Cardiac muscle cell (in vitro differentiated cells and primary cell): ENCODE results near the gene COL25A1. TPM values are rescaled to one million over a fixed set of nuclear protein-coding genes. Genes with fewer than 3 reads are reported as not detected.

Experiments used
- DNase-seq, 2 donors: peaks; one replicate each; pipeline versions ENCODE4 v3.0.0 to v3.0.0-alpha.2; 2010 to 2017; ENCODE audit warnings: low read depth in 1 of 2, low spot score in 1 of 2
- H3K27ac ChIP-seq: fragments of 200-600 bp; sonication (generic); 2 replicates; pipeline ENCODE4 v1.5.1; 2016
- H3K27me3 ChIP-seq: fragments of 200-600 bp; sonication (generic); 2 replicates; pipeline ENCODE4 v1.6.0; 2016; ENCODE audit warnings: control low read depth
- H3K36me3 ChIP-seq: fragments of 200-600 bp; sonication (generic); 2 replicates; pipeline ENCODE4 v1.5.1; 2016; ENCODE audit warnings: control low read depth
- H3K4me1 ChIP-seq: fragments of 200-600 bp; sonication (generic); 2 replicates; pipeline ENCODE4 v1.8.1; 2017; ENCODE audit warnings: low read depth, mild to moderate bottlenecking, mixed run types
- H3K4me3 ChIP-seq: fragments of 200-600 bp; sonication (generic); 2 replicates; pipeline ENCODE4 v1.5.1; 2016; ENCODE audit warnings: mild to moderate bottlenecking
- H3K9me3 ChIP-seq: fragments of 200-600 bp; sonication (generic); 2 replicates; pipeline ENCODE4 v1.5.1; 2017; ENCODE audit warnings: low read depth, mild to moderate bottlenecking, control low read depth
- polyA plus RNA-seq: library from polyadenylated mRNA; unstranded; fragments of >200 nt; fragmentation: Nextera tagmentation; extraction: Ambion mirVana; gene quantifications from 2 replicates; pipeline ENCODE4 v1.2.1, GENCODE V29; 2016
- total RNA-seq: library from RNA; depleted of rRNA; stranded (reverse); fragments of >200 nt; gene quantifications from 2 replicates; pipeline ENCODE4 v1.2.3, GENCODE V29; 2016
- TF ChIP-seq, protein P1 (sequence below): IDR thresholded peaks from 2 replicates; pipeline ENCODE4 v1.5.1; 2012; ENCODE audit warnings: low read depth, mild to moderate bottlenecking, low read length

Gene COL25A1
- total and polyA plus RNA-seq, 2 experiments from 2014 or later = 3.5 to 8.4 TPM

DNA sequence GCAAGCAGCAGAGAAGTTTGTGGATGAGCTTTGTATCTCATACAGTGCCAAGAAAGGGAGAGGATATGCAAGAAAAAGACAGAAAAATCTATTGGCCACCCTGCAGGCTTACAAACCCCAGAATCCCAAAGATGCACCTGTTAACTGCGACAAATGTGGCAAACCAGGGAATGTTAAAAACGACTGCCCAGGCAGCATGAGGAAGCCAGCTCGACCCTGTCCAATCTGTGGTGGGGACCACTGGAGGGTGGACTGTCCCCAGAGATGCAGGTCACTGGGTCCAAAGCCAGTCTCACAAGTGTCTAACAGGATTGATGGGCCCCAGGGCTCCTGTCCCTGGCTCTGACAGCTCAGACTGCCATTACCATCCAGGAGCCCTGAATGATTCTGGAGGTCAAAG, 12.9 kb upstream of the COL25A1 start:
- Histone ChIP-seq H3K9me3 (no peaks in the 10 kb centered on the region), H3K27ac (no peak overlapping the region), H3K36me3 (no peaks in the 10 kb centered on the region), H3K4me1 (no peaks in the 10 kb centered on the region), H3K27me3 (no peaks in the 10 kb centered on the region), H3K4me3 (no peak overlapping the region)
- TF ChIP-seq, protein P1, sequence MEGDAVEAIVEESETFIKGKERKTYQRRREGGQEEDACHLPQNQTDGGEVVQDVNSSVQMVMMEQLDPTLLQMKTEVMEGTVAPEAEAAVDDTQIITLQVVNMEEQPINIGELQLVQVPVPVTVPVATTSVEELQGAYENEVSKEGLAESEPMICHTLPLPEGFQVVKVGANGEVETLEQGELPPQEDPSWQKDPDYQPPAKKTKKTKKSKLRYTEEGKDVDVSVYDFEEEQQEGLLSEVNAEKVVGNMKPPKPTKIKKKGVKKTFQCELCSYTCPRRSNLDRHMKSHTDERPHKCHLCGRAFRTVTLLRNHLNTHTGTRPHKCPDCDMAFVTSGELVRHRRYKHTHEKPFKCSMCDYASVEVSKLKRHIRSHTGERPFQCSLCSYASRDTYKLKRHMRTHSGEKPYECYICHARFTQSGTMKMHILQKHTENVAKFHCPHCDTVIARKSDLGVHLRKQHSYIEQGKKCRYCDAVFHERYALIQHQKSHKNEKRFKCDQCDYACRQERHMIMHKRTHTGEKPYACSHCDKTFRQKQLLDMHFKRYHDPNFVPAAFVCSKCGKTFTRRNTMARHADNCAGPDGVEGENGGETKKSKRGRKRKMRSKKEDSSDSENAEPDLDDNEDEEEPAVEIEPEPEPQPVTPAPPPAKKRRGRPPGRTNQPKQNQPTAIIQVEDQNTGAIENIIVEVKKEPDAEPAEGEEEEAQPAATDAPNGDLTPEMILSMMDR = no peak
- no peak for DNase-seq

DNA sequence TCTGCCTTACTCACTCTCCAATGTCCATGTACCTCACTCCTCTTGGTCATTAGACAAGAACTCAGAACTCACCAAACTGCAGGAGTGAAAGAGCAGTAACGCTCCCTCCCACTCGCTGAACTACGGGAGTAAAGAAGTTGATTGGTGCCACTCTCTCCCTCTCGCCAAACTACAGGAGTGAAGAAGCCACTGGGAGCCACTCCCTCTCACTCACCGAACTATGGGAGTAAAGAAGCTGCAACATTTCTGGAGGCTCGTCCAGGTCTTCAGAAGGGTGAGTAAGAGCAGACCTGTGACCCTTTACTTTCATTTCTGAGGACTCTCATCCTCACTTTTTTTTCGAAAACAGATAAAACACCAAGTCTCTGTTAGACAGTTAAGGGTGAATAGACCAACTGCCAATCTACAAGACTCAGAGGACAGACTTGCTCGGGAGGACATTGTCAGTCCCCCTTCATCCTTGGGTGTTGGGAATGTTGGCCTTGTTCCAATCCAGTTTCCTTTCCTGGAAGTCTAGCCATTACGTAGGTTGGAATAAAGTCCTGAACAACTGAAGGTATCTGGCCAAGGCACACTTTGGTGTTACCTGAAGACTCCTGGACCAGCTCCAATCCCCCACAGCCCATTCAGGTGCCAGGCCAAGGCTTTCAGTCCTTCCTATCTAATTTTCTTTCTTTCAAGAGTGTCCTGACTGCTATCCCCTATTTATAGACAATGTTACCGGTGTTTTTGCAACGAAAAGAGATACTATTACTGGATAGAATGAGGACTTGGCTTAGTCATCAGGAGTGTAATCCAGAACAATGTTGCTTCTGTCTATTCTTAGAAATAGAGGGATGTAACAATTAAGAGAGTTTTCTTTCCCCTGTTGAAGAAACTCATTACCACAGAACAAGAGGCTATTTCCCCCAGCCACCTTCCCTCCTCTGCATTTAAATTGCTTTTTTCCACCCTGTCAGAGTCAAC, 11.0 kb upstream of the COL25A1 start:
- H3K27ac ChIP-seq = no peak overlapping the region
- no peaks in the 10 kb centered on the region for H3K4me1 ChIP-seq
- no peak overlapping the region for H3K4me3 ChIP-seq
- H3K27me3 ChIP-seq = no peaks in the 10 kb centered on the region
- TF ChIP-seq, protein P1 = no peak
- H3K9me3 ChIP-seq = no peaks in the 10 kb centered on the region
- H3K36me3 ChIP-seq = no peaks in the 10 kb centered on the region
- no peak for DNase-seq

DNA sequence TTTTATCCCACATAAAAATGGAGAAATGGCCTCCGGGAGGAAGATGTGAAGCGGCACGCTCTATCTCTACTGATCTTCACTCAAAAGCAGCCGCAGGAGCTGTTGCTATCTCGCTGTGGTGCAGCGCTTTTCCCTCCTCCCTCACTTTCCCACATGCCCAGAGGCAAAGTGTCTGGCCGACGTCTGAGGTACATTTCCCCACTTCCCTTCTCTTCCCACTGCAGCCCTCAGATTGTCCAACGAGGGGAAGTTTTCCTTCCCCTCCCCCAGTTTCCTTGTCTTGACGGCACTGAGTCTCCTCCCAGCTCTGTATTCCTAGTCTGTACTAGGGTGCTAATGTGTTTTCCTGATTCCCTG, 660 bp upstream of the COL25A1 start:
- Histone ChIP-seq H3K27me3 (peaks cover 21% of the 10 kb centered on the region), H3K4me1 (peaks cover 5% of the 10 kb centered on the region), H3K36me3 (no peaks in the 10 kb centered on the region), H3K9me3 (no peaks in the 10 kb centered on the region), H3K4me3 (peak overlapping the region; percentile 56), H3K27ac (no peak overlapping the region)
- TF ChIP-seq, protein P1 = no peak
- peak in 1 of 2 donors; percentile 45 for DNase-seq

DNA sequence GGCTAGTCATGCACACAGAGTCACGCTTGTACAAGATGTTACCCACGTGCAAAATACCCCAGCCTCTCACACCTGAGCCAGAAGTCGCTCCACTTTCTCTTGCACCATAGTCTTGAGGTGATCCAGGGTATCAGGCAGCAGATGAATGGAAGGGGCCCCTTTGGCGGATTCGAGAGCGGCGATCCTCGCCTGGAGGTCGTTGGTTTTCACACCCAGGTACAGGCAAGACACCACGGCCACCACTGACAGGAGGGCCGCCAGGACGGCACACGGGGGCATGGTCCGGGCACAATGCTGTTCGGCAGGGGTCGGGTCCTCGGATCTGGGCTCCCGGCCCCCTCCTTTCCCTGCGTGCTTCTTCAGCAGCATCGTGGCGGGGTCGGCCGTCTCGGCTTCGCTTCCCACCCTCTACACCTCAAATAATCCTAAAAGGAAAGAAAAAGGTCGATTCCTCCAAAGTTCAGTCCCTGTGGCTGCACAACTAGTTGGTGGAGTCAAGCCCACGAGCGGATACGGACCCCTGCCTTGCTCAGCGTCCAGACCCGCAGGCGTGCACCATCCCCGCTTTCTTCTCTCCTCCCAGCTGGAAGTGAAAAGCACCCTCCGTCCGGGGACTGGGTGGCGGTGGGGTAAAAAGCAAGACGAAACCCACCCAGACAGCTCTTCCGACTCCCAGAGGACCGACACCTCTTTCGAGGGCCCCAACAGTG, 652 bp downstream of the COL25A1 start:
- Histone ChIP-seq H3K9me3 (no peaks in the 10 kb centered on the region), H3K27me3 (peaks cover 21% of the 10 kb centered on the region), H3K36me3 (no peaks in the 10 kb centered on the region), H3K4me3 (peak overlapping the region; percentile 56), H3K27ac (no peak overlapping the region), H3K4me1 (peaks cover 5% of the 10 kb centered on the region)
- TF ChIP-seq, protein P1 = no peak
- peak in 1 of 2 donors; percentile 22 for DNase-seq

DNA sequence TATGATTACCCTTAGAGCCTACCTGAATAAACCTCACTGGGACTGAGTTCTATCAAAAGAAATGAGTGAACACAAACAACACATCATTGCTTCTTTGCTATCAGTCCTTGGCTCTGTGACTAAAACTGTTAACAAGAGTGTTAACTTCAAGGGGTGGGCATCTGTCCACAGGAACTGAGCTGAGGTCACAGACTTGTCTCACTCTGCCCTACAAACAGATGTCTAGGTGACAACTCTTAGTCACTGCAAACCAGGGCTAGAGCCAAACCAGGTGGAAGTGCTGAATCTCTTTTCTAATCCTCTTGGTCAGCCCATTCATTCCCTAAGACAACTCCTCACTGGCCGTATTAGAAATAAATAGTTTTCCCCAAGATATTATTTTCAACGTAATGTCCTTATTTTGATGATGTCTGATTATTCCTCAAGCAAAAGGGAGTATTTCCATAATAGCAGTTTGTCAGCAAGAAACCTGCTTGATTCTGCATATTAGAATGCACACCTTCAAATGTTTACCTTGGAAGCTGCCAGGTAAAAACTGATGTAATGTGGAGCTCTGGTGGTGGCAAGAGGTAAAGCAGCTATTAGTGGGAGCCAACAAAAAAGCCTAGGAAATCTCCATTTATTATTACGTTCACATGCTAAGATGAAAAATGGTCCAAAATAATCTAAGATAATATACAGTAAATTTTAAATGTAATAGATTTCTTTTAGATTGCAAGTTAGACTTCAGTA, 4.0 kb downstream of the COL25A1 start:
- peaks cover 5% of the 10 kb centered on the region for H3K4me1 ChIP-seq
- peaks cover 21% of the 10 kb centered on the region for H3K27me3 ChIP-seq
- DNase-seq = peak; percentile 13 to 20
- no peak overlapping the region for H3K4me3 ChIP-seq
- TF ChIP-seq, protein P1 = peak; percentile 62
- no peaks in the 10 kb centered on the region for H3K36me3 ChIP-seq
- no peak overlapping the region for H3K27ac ChIP-seq
- no peaks in the 10 kb centered on the region for H3K9me3 ChIP-seq
